Liver (tissue), 9 donors: ENCODE measurements around the gene STAT5A. TPM values are rescaled to one million over a fixed set of nuclear protein-coding genes. Genes with fewer than 3 reads are reported as not detected.

Source experiments
- DNase-seq: peaks from one replicate; pipeline ENCODE4 v3.0.0-alpha.2; 2017; ENCODE audit warnings: low spot score
- H3K27ac ChIP-seq, 2 donors: one replicate each; pipeline ENCODE4 v1.7.0; 2013; ENCODE audit warnings: inconsistent platforms in 2 of 2, low read length in 2 of 2, control low read depth in 1 of 2, low read depth in 1 of 2, mild to moderate bottlenecking in 1 of 2
- H3K27me3 ChIP-seq, 4 donors: one replicate each; pipeline versions ENCODE4 v1.6.1 to v1.7.0; 2013; ENCODE audit warnings: low read length in 3 of 4, inconsistent platforms in 1 of 4, mild to moderate bottlenecking in 1 of 4, moderate library complexity in 1 of 4; ENCODE audit not compliant: control insufficient read depth in 4 of 4, insufficient read depth in 4 of 4
- H3K36me3 ChIP-seq, 4 donors: one replicate each; pipeline versions ENCODE4 v1.6.1 to v1.7.0; 2013; ENCODE audit warnings: low read length in 3 of 4, mild to moderate bottlenecking in 3 of 4, low read depth in 1 of 4, moderate library complexity in 1 of 4; ENCODE audit not compliant: control insufficient read depth in 4 of 4, insufficient read depth in 3 of 4
- H3K4me1 ChIP-seq, 4 donors: one replicate each; pipeline versions ENCODE4 v1.6.1 to v1.7.0; 2013; ENCODE audit warnings: low read length in 3 of 4, mild to moderate bottlenecking in 3 of 4, moderate library complexity in 1 of 4; ENCODE audit not compliant: control insufficient read depth in 4 of 4, insufficient read depth in 4 of 4
- H3K4me3 ChIP-seq, 3 donors: one replicate each; pipeline versions ENCODE4 v1.6.1 to v1.7.0; 2013; ENCODE audit warnings: low read length in 3 of 3, control low read depth in 1 of 3, low read depth in 1 of 3, mild to moderate bottlenecking in 1 of 3
- H3K9ac ChIP-seq, 2 donors: one replicate each; pipeline ENCODE4 v1.7.0; 2013; ENCODE audit warnings: low read length in 2 of 2, mild to moderate bottlenecking in 2 of 2, moderate library complexity in 2 of 2, control low read depth in 1 of 2, low read depth in 1 of 2
- H3K9me3 ChIP-seq, 4 donors: one replicate each; pipeline versions ENCODE4 v1.6.1 to v1.7.0; 2013; ENCODE audit warnings: low read length in 3 of 4; ENCODE audit not compliant: control insufficient read depth in 4 of 4
- CTCF ChIP-seq: fragments of 150-350 bp; IDR thresholded peaks from 2 replicates; pipeline ENCODE4 v1.5.1; 2017; ENCODE audit warnings: improper control_type of control experiment, low read depth, low read length; ENCODE audit not compliant: missing input control
- FOXA2 ChIP-seq: IDR thresholded peaks from 2 replicates; pipeline ENCODE4 v1.6.1; 2016; ENCODE audit warnings: antibody characterized with exemption
- HNF4A ChIP-seq, 2 donors: conservative IDR thresholded peaks; 2 replicates each; pipeline ENCODE4 v1.6.1; 2016; ENCODE audit warnings: antibody characterized with exemption in 2 of 2, mild to moderate bottlenecking in 2 of 2
- HNF4G ChIP-seq: IDR thresholded peaks from 2 replicates; pipeline ENCODE4 v1.6.1; 2016; ENCODE audit warnings: antibody characterized with exemption
- JUND ChIP-seq, 2 donors: IDR thresholded peaks; 2 replicates each; pipeline ENCODE4 v1.6.1; 2016; ENCODE audit warnings: antibody characterized with exemption in 2 of 2
- NR2F2 ChIP-seq: IDR thresholded peaks from 2 replicates; pipeline ENCODE4 v1.6.1; 2016; ENCODE audit warnings: antibody characterized with exemption
- RAD21 ChIP-seq, 2 donors: IDR thresholded peaks; 2 replicates each; pipeline ENCODE4 v1.6.1; 2016; ENCODE audit warnings: antibody characterized with exemption in 2 of 2, mild to moderate bottlenecking in 2 of 2
- REST ChIP-seq: IDR thresholded peaks from 2 replicates; pipeline ENCODE4 v1.6.1; 2016; ENCODE audit warnings: antibody characterized with exemption, mild to moderate bottlenecking
- SP1 ChIP-seq: IDR thresholded peaks from 2 replicates; pipeline ENCODE4 v1.6.1; 2018; ENCODE audit warnings: antibody characterized with exemption, mild to moderate bottlenecking
- TAF1 ChIP-seq: conservative IDR thresholded peaks from 2 replicates; pipeline ENCODE4 v1.6.1; 2016; ENCODE audit warnings: antibody characterized with exemption, mild to moderate bottlenecking
- YY1 ChIP-seq: IDR thresholded peaks from 2 replicates; pipeline ENCODE4 v1.6.1; 2016; ENCODE audit warnings: antibody characterized with exemption, mild to moderate bottlenecking
- ZBTB33 ChIP-seq: IDR thresholded peaks from 2 replicates; pipeline ENCODE4 v1.6.1; 2016; ENCODE audit warnings: antibody characterized with exemption
- WGBS: extraction: QIAGEN DNeasy Blood & Tissue Kit; methylation state at CpG from one replicate; pipeline ENCODE4 v1.1.7; 2013; 5-methylcytosine and 5-hydroxymethylcytosine counted together
- polyA plus RNA-seq, 2 donors: library from polyadenylated mRNA; stranded (reverse) in 1 of 2; unstranded in 1 of 2; fragments of 200-250 nt in 1 of 2; fragments of >200 nt in 1 of 2; fragmentation: Nextera tagmentation in 1 of 2; extraction: Ambion mirVana in 1 of 2; gene quantifications; one replicate each; pipeline versions ENCODE4 v1.2.1 to v1.2.3, GENCODE V29; 2013 to 2015
- total RNA-seq, 2 donors: library from RNA; depleted of rRNA; stranded (reverse); fragments of >200 nt; gene quantifications; one replicate each; pipeline ENCODE4 v1.2.3, GENCODE V29; 2014
- TF ChIP-seq, protein P1 (sequence below): IDR thresholded peaks from 2 replicates; pipeline ENCODE4 v1.6.1; 2016; ENCODE audit warnings: antibody characterized with exemption
- donor health status: healthy.
- donor health status: healthy.
- donor health status: healthy.
- donor health status: healthy.
- donor health status: healthy.

STAT5A gene
- total and polyA plus RNA-seq, 4 donors: 1.7 to 37.7 (median 8.9) TPM

DNA sequence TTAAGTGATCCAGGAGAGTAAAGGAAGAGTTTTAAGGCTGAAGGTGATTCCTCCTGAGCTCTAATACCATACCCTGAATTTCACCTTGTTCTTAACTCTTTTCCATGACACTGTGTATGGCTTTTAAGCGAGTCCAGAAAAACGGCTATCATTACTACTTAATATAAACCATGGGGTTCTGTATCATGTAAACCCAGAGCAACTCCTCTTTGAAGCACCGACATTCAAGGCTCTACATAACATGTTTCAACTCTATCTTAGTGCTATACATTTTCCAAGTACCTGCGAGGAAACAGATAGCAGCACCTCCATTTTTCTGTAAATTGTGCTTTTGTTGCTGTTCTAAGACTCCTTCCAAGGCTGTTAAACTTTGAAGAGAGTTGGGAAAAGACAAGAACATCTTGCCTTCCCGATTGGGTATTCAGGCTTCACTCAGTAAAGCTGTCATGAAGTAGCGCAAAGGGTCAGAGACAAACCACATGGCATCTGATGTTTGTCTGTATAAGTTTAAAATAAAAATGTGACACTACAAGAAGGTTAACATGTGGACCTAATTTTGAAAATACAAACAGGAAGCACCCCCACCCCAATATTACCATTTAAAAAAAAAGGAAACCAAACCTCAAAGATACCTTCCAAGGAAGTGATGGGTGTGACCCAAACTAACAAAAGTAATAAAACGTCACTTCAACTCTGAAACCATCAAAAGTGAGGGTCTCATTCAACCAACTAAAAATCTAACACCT, 16.0 kb upstream of the STAT5A start (continued):
- TF ChIP-seq REST (no peak), TAF1 (no peak)
- TF ChIP-seq, protein P1, sequence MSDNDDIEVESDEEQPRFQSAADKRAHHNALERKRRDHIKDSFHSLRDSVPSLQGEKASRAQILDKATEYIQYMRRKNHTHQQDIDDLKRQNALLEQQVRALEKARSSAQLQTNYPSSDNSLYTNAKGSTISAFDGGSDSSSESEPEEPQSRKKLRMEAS: no peak

GRCh38 chr17:42273474-42274252, 14.6 kb upstream of the STAT5A start:
- WGBS: 53% methylated on average over 7 of the region's 7 CpGs
- Histone ChIP-seq H3K27ac (peak overlapping the region; percentile 28 to 31), H3K4me1 (peaks cover 7 to 42% (median 19%) of the 10 kb centered on the region in 4 donors), H3K27me3 (no peaks in the 10 kb centered on the region), H3K9ac (peak overlapping the region in 1 of 2 donors; percentile 17), H3K36me3 (no peaks in the 10 kb centered on the region), H3K4me3 (no peak overlapping the region), H3K9me3 (no peaks in the 10 kb centered on the region)
- TF ChIP-seq REST: no peak
- peak in 1 of 2 donors; percentile 9 for TF ChIP-seq JUND (IDR thresholded peaks at IDR 0.05)
- no peak for DNase-seq

DNA sequence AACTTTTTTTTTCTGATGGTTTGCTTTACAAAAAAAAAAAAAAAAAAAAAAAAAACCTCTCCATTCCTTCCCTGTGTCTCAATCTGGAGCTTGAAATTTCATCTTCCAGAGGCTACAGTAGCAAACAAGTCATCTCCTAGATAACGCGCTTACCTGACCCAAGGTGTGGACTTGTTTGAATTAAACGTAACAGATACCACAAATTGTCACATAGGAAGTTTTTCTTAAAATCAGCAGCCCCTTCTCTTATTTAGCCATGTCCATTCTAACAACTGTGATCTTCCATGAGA, 14.1 kb upstream of the STAT5A start:
- Histone ChIP-seq H3K36me3 (no peaks in the 10 kb centered on the region), H3K27me3 (no peaks in the 10 kb centered on the region), H3K4me1 (peaks cover 7 to 40% (median 19%) of the 10 kb centered on the region in 4 donors), H3K9ac (peak overlapping the region in 1 of 2 donors; percentile 11), H3K9me3 (no peaks in the 10 kb centered on the region), H3K27ac (no peak overlapping the region), H3K4me3 (no peak overlapping the region)
- no peak for DNase-seq
- 64% methylated on average over 3 of the region's 3 CpGs for WGBS
- TF ChIP-seq CTCF: no peak
- TF ChIP-seq FOXA2: no peak
- no peak for TF ChIP-seq ZBTB33
- TF ChIP-seq RAD21 (IDR thresholded peaks at IDR 0.05): no peak
- no peak for TF ChIP-seq JUND (IDR thresholded peaks at IDR 0.05)
- no peak for TF ChIP-seq HNF4G
- no peak for TF ChIP-seq NR2F2
- no peak for TF ChIP-seq HNF4A (conservative IDR thresholded peaks at IDR 0.05)
- TF ChIP-seq SP1: no peak
- no peak for TF ChIP-seq REST
- TF ChIP-seq YY1: no peak
